Measurements from ENCODE around the gene PML. TPM values are rescaled to one million over a fixed set of nuclear protein-coding genes. Genes with fewer than 3 reads are reported as not detected.

The PML gene
- total and polyA plus RNA-seq, 10 donors: 17.5 to 127 (median 83.1) TPM

GRCh38 chr15:73949496-73949895, 45.0 kb upstream of the PML start:
- DNase-seq: peak; percentile 58
- H3K27me3 ChIP-seq (replicated peaks in 1 of 7): no peaks in the 10 kb centered on the region
- H3K36me3 ChIP-seq: no peaks in the 10 kb centered on the region
- peaks cover 6 to 46% (median 31%) of the 10 kb centered on the region in 6 donors for H3K4me1 ChIP-seq
- no peak overlapping the region for H3K27ac ChIP-seq
- no peaks in the 10 kb centered on the region for H3K9me3 ChIP-seq
- 88 to 94% (median 92%) methylated on average over 9 to 10 of the region's 10 CpGs for WGBS, 5 donors
- TF ChIP-seq CTCF (IDR thresholded peaks at IDR 0.05 in 8 of 11, conservative IDR thresholded peaks at IDR 0.05 in 3 of 11) (no peak), POLR2A (IDR thresholded peaks at IDR 0.05) (no peak), POLR2AphosphoS5 (IDR thresholded peaks at IDR 0.05) (no peak)
- intact Hi-C loops (cut with DNase I; ENCODE audit: low total_unique reads): no loop called here
- no peak overlapping the region for H3K4me3 ChIP-seq

GRCh38 chr15:73950479-73950830, 44.1 kb upstream of the PML start:
- no peaks in the 10 kb centered on the region for H3K9me3 ChIP-seq
- TF ChIP-seq CTCF (IDR thresholded peaks at IDR 0.05 in 8 of 11, conservative IDR thresholded peaks at IDR 0.05 in 3 of 11) (no peak), POLR2A (IDR thresholded peaks at IDR 0.05) (no peak)
- H3K36me3 ChIP-seq: no peaks in the 10 kb centered on the region
- no peaks in the 10 kb centered on the region for H3K27me3 ChIP-seq (replicated peaks in 1 of 7)
- H3K27ac ChIP-seq: peak overlapping the region; percentile 22 to 92 (median 85)
- peak; percentile 56 for DNase-seq
- H3K4me1 ChIP-seq: peaks cover 6 to 43% (median 27%) of the 10 kb centered on the region in 6 donors
- H3K4me3 ChIP-seq: no peak overlapping the region
- intact Hi-C loops (cut with DNase I; ENCODE audit: low total_unique reads): no loop called here

- 4 to 11% (median 6%) methylated on average over 12 to 15 of the region's 15 CpGs for WGBS, 5 donors
- H3K4me1 ChIP-seq: peaks cover 6 to 47% (median 27%) of the 10 kb centered on the region in 6 donors
Measured at GRCh38 chr15:73950831-73951561, 43.5 kb upstream of the PML start.

More at GRCh38 chr15:73950831-73951561, 43.5 kb upstream of the PML start:
- peak; percentile 75 to 89 (median 85) for TF ChIP-seq POLR2AphosphoS5 (IDR thresholded peaks at IDR 0.05)
- peak; percentile 59 to 93 (median 86) for TF ChIP-seq CTCF (IDR thresholded peaks at IDR 0.05 in 8 of 11, conservative IDR thresholded peaks at IDR 0.05 in 3 of 11)
- no peak for TF ChIP-seq POLR2A (IDR thresholded peaks at IDR 0.05)
- Histone ChIP-seq H3K9me3 (no peaks in the 10 kb centered on the region), H3K27me3 (replicated peaks in 1 of 7) (no peaks in the 10 kb centered on the region), H3K27ac (peak overlapping the region; percentile 61 to 92 (median 85)), H3K4me3 (no peak overlapping the region), H3K36me3 (no peaks in the 10 kb centered on the region)
- intact Hi-C loops (cut with DNase I; ENCODE audit: low total_unique reads): no loop called here
- DNase-seq: peak; percentile 93
